GM19023 (cell line): Measurements from ENCODE around the gene GRIK4.

ENCODE experiments used
- ATAC-seq: cut with Tn5 transposase; IDR thresholded peaks from one replicate; pipeline ENCODE4 v1.9.1; 2021; ENCODE audit warnings: mild to moderate bottlenecking, moderate library complexity; ENCODE audit not compliant: unreplicated experiment

The GRIK4 gene

DNA sequence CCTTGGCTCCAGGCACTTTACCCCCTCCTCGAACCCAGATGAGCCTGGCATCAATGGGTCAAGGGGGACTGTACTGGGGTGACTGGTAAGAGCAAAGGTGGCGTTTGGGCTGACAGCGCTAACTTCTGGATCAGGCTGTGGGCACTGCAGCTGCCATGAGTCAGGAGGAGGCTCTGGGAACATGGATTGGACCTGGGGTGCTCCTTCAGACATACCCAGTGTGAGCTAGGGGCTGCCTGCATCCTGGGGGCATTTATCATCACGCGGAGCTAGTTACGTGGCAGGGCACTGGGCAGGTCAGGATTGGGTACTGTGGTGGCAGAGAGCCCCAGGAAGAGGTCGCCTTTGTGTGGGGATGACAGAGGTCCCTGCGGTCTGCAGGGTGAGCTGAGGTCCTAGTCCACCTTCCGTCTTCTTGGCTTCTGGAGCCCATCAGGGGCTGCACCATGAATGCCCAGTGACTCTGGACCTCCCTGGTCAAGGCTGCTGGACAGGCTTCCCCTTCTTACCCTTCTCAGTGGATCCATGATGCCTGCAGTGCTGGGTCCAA is 13.1 kb downstream of the GRIK4 start:
- no peak for ATAC-seq

DNA sequence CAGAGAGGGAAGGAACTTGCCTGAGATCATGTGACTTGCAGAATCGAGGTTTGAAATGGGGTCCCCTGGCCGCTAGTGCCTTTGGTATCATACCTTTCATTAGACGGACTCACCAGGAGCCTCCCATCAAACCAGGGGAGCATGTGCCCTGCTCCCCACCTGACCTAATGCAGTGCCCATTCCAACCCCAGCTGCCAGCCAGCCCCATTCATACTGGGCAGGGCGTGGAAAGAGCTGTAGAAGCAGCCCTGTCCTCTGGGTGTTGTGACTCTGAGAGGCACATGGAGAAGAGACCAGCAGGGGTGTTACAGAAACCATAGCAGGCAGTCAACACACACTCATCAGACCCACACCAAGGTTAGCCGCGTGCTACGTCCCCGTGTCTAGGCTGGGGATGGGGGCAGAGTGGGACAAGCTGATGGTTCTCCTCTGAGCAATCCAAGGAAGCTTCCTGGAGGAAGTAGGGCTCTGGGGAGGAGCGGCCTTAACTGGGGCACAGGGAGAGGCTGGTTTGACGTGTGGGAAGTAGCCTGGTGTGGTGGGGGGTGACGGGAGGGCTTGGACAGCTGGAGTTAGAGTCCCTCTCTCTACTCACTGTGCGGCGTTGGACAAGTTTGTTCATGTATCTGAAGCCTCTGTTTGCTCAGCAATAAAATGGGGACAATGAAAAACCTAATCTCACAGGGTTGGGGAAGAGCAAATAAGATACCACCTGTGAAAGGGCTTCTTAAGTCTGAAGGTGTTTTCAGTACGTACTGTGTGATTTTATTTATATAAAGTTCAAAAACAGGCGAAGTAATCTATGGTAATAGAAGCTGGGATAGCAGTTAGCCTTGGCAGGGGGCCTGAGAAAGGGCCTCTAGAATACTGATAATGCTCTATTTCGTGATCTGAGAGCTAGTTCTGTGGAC is 14.0 kb downstream of the GRIK4 start:
- no peak for ATAC-seq

DNA sequence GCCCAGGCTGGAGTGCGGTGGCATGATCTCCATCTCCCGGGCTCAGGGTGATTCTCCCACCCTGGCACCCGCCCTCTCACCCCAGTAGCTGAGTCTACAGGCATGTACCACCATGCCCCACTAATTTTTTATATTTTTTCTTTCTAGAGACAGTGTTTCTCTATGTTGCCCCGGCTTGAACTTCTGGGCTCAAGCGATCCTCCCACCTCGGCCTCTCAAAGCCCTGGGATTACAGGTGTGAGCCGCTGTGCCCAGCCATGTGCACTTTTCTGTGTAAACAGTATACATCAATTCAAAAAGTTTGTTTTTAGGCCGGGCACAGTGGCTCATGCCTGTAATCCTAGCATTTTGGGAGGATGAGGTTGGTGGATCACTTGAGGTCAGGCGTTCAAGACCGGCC is 14.7 kb downstream of the GRIK4 start:
- ATAC-seq: no peak

DNA sequence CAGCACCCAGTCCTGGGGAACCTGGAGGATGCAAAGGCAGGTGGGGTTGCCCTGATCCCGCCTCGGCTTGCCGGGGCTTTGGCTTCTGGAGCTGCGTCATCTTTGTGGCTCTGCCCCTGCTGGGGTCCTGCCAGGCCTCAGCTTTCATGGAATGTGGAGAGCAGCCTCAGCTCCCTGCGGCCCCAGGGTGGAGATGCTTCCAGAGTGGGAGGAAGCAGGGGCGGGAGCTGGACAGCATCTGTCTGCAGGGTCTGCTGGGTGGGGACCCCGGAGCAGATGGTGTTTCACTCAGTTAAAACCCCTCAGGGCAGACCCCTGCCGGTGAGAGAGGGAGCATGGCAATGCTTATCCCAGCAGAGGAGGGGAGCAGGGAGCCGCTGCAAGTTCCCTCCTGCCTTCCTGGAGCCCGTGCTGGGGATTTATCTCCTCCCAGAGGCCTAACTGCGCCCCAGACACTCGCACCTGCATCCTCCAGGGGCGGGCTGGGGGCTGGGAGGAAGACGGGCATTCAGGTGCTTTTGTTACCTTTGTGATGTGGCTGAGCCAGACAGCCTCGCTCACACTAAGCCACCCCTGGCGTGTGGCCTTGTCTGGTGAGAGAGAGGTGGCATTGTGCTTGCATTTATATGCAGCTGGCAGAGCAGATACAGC is 15.7 kb downstream of the GRIK4 start:
- no peak for ATAC-seq

DNA sequence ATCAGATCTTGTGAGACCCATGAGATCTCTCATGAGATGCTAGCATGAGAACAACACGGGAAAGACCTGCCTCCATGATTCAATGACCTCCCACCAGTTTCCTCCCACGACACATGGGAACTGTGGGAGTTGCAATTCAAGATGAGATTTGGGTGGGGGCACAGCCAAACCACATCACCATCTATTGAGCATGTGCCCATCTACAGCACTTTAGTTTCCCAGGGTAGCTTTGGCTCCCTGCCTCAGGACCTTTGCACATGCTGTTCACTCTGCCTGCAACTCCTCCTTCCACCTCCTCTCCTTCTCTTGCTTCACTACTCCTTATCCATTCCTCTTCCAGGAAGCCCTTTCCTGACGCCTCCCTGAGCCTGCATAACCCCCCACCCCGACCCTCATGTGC is 17.2 kb downstream of the GRIK4 start:
- no peak for ATAC-seq

DNA sequence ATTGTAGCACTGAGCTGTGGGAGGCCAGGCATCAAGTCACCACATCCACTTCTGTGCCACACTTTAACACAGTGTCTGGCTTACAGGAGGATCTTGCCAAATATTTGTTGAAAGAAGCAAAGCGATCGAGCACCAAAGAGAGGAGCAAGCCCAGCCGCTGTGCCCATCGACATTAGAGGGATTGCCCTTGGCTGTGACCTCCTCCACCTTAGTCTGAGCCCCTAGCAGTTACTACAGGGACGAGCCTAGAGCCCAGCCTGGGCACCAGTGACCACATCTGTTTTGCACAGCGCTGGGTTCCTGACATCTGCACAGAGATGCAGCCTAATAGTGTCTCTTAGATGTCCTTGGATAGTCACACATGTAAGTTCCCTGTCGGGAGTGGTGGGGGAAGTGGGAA is 17.7 kb downstream of the GRIK4 start:
- no peak for ATAC-seq

DNA sequence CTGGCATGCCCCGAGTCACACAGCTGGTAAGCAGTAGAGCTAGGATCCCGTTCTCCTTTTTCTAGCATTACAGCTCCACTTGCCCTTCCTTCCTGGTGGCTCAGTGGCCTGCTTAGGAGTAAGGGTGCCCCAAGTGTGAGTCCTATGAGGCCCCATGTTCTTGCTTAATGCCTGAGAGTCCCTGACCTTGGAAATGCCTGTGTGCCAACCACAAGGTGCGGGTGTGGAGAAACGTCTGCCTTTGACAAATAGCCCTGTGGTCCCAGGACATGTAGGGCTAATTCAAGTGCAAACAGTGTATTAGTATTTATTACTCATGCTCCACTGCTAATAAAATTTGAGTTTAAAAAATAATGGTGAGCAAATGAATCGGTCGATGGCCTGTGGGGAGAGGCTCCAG is 18.4 kb downstream of the GRIK4 start:
- ATAC-seq: no peak

DNA sequence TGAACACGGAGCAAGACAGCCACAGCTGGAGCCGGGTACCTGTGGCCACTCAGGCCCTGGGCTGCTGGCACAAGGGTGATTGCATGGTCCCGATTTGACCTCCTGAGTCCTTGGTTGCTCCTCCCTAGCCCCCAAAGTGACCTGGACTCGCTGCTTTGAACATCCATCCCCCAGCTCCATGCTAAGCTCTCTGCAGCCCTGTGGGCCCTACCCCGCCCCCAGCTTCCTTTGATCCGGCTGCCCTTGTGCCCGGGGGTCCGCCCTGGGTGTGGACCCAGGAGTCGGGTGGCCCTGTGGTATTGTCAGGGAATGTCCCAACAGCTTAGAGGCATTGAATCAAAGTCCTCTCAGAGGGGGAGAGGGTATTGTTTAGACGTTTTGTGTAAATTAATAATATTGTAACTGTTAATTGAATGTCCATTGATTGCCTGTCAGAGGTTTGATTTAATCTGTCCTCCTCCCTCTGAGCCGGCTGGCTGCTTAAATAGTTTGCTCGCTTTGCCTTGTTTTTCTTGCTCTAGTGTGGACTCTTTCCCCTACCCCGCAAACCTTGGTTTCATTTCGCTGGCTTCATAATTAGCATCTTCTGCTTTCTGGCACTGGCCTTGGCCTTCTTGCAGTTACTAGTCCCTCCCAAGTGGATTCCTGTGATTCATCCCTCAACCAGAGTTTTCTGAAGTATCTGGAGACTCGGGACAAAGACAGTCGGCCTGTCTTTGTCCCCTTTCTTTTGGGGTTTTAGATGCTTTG is 20.7 kb downstream of the GRIK4 start:
- ATAC-seq: no peak

DNA sequence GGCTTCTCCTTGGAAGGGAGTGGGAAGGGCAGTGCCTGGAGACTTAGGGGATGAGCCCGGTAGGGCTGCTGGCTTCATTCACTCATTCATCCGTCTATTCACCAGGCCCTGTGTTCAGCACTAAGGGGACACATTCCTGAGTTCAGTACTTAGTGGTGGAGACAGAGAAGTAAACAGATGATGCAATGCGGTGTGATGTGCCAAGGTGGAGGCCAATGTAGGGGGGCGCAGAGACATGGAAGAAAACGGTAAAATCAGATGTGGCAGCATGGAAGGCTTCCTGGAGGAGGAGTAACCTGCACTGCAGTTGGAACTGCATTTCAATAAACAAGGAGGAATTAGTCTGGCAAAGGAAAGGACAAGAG is 21.3 kb downstream of the GRIK4 start:
- ATAC-seq: no peak

DNA sequence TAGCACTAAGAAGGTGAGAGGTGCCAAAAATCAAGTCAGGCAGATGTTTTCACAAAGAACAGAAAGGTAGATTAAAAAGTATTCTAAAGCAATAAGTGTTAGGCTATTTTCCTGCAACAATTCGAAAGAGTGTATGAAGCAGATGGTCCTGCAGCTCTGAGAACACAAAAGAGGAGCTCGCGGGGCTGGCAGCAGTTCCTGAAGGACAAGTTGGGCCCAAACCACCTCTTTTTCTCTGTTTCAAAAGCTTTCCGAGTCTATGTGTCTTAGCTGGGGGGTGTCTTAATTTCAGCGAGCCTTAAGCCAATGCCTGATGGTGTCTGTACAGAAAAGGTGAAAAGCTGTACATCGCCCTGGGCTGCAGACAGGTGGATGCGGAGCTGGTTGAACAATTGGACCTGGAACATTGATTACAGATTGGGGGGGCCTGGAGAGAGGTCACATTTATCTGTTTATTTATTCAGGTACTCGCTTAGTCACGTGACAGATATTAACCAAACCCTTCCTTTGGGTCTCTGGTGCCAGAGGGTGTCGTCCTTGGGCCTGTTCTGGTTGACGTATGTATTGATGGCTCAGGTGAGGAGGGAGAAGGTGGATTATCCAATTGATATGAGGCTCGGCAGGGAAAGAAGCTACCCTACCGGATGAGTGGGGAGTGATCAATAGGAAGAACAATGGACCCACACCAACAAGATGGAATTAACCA is 24.7 kb downstream of the GRIK4 start:
- no peak for ATAC-seq

DNA sequence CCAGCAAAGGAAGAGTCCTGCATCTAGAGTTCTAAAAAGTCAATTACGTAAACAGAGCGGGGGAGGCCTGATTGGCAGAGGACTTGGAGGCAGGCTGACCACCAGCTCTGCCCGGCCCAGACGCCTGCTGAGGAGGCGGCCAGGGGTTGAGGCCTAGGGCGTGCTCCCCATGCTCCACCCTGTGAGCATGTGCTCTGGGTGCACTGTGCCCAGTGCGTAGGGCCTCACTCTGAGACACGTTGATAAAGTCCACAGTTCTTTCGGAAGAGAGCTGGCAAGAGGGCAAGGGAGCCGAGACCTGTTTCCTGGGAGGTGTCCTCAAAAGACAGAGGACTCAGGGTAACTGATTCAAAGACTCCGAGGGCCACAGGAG is 25.2 kb downstream of the GRIK4 start:
- ATAC-seq: no peak

DNA sequence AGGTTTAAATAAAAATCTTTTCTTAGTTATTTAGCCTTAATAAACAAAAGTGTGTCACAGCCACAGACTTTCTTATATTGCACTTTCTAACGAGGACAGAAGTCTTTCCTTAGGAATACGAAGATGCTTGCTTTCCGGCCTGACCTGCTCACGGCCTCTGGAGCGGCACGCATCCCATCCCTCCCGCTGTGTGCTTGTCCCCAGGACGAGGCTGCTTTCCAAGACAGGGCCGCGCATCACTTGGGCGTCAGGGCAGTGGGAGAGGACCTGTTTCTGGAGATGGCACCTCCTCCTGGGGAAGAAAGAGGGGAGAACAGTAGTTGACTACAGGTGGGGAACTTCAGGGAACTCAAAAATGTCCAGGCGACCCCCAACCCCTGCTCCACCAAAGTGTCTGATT is 26.4 kb downstream of the GRIK4 start:
- no peak for ATAC-seq

DNA sequence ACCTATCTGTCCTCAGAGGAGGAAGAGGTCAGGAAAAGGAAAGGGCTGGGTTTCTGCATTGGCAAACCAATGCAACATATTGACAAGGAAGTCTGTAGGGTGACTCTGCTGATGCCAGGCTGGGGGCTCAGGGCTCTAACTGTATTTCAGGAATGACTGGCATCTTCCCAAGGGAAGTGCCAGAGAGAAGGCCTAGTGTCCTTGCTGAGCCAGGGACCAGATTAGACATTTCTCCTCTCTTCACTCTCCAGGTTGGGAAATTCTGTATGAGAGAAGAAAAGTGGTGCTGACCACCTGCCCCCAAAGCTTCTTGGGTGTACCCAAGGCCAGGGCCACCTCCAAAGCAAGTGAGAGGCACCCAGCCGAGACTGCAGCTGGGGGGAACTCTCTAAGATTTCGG is 27.2 kb downstream of the GRIK4 start:
- ATAC-seq: no peak

DNA sequence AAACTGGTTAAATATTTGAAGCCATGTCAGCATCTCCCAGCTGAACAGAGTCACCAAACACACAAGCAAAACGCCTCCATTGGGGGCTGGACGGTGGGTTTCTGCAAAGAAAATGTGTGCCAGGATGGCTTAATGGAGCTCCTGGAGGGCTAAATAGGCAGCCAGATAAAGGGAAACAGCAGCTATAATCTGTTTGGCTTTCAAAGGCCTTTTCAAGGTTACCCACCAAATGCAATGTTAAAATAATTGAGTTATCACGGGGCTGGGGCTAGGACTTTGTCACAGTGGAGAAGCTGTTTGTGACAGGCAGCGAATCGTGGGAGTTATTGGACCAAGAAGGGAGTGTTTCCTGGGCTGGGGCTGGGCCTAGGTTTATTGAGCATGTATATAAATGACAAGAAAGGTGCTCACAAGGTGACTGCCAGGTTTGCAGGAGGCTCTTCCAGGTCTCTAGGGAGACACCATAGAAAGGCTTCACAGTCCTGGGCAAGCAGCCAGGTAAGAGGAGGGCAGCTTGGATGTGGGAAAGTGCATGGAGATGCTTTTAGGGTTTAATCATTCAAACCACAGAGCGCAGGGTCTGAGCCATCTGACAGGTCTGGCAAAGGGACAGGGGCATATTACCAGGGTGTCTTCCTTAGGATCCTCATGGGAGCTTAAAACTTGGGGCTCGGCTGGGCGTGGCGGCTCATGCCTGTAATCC is 28.3 kb downstream of the GRIK4 start:
- no peak for ATAC-seq

DNA sequence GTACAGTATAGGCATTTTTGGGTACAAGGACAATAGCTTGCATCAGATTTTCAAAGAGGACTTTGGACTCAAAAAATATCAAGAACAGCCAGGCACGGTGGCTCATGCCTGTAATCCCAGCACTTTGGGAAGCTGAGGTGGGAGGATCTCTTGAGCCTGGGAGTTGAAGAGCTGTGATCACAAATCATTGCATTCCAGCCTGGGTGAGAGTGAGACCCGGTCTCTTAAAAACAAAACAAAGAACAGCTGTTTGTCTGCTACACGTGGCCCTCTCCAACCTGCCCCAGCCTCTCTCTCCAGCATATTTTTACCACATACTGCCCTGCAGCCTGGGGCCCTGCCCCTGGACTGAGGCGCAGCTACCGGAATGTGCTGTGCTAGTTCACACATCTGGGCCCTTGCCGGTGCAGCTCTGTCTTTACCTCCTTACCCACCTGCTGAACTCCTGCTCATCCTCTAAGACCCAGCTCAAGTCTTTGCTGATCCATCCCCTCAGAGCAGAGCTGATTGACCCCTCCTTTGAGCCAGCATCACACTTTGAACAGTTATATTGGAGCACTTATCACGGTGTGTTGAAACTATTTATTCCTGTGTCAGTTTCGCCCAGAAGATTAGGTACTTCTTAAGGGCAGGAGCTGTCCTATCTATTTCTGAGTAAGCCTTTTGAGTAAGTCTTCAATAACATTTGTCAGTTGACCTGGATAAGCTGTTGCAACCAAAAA is 29.4 kb downstream of the GRIK4 start:
- no peak for ATAC-seq

DNA sequence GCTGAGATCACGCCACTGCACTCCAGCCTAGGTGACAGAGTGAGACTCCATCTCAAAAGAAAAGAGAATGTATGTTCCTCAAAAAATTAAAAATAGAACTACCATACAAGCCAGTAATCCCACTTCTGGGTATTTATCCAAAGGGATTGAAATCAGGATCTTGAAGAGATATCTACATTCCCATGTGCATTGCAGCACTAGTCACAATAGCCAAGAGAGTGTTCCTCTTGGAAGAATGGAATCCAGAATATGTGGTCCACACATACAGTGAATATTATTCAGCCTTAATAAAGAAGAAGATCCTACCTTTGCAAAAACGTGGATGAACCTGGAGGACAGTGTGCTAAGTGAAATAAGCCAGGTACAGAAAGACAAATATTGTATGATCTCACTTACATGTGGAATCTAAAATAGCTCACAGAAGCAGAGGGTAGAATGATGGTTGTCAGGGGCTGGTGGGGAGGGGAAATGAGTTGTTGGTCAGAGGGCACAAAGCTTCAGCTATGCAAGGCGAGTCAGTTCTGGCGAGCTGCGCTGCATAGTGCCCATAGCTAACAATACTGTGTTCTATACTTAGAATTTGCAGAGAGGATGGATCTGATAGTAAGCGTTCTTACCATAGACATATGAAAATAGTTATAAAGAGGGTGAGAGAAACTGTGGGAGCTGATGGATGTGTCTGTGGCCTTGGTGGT is 32.1 kb downstream of the GRIK4 start:
- ATAC-seq: no peak

DNA sequence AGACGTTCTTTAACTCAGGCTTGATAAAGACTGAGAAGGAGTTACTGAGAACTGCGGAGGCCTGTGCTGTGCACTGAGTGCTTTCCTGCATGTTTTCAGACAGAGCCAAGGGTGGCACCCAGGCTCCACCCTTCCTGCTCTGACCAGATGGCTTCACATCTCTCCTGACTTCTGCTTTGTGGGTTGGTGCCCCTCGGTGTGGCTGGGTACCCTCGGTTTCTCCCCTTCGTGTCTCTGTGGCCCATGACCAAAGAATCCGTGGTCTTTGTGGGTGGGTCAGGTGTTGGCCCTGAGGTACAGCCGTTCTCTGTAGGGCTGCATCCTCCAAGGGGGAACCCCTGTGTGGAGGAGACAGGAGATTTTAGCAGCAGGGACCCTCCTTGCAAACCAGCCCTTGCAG is 34.3 kb downstream of the GRIK4 start:
- no peak for ATAC-seq

DNA sequence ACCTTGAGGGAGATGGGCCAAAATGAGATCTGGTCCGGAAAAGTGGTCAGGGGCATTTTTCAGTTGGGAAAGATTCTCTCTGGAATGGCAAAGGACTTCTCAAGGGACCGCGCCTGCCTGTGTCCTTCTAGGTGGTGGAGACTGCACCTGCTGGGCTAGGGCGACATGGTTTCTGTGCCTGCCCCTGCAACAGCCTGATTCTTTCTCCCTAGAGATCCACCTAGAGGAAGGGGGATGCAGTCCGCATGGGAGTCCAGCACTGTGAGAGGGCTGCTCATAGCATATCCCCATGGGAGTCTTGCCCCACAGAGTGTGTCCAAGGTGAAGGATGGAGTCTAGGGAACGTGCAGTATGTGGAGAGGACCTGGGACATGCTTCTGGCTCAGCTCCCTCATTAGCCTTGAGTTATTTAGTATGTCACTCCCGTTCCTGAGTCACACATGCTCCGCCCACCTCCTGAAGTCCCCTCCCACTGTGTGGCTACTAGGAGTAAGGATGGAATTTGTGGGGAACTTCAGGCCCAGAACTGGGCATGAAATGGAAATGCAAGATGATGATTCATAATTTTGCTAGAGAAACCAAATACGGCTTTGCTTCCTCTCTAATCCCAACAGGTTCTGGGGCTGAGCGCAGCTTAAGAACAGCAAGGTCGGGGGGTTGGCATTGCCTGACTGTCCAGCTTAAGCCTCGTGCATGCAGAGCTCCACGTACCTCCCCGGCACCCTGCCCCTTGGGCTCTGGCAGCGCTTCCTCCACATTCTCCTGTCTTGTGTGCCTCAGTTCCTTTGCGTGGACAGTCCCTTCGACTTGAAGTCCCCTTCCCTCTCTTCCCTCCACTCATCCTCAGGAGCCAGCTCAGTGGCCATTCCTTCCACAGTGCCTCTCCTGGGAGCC is 35.0 kb downstream of the GRIK4 start:
- ATAC-seq: no peak
